Cardiac ventricle fibroblast (primary cell): ENCODE results near the gene ZNF341. TPM values are rescaled to one million over a fixed set of nuclear protein-coding genes. Genes with fewer than 3 reads are reported as not detected.

Experiments
- total RNA-seq: library from RNA; depleted of rRNA; stranded (reverse); fragments of >200 nt; gene quantifications from 2 replicates; pipeline ENCODE4 v1.2.3, GENCODE V29; 2015

ZNF341 gene
- total RNA-seq: 1.4 TPM in 2 replicates

GRCh38 chr20:33731693-33732165 lies at the start of gene ZNF341:
Gene ZNF341, plus strand, starts transcription at chr20:33731996. Its CDS starts 26 bp downstream, at chr20:33732022.

GRCh38 chr20:33686100-33686983 lies 45.5 kb upstream of the ZNF341 start, which contains the start of gene E2F1:
Gene E2F1, minus strand, starts transcription at chr20:33686385. Its CDS starts 121 bp downstream, at chr20:33686264.

GRCh38 chr20:33719989-33720709 lies 11.6 kb upstream of the ZNF341 start, which contains the start of gene PXMP4:
Gene PXMP4, minus strand, starts transcription at chr20:33720310. Its CDS starts 103 bp downstream, at chr20:33720207.

GRCh38 chr20:33810885-33811775 lies 79.3 kb downstream of the ZNF341 start, which contains the start of gene CHMP4B:
Gene CHMP4B, plus strand, starts transcription at chr20:33811348. Its CDS starts 121 bp downstream, at chr20:33811469.

Other genes starting within 250 kb of the ZNF341 start
- gene CBFA2T2, start 241.9 kb upstream of the ZNF341 start, total RNA-seq: 7.4 and 8.9 TPM in 2 replicates
- gene C20orf144, start 69.7 kb upstream of the ZNF341 start, total RNA-seq: not detected in 2 replicates
- gene ACTL10, start 65.1 kb upstream of the ZNF341 start, total RNA-seq: 2.1 and 2.2 TPM in 2 replicates
- 27.5 and 29.7 TPM in 2 replicates for gene NECAB3, start 57.6 kb upstream of the ZNF341 start, total RNA-seq
- 1.3 and 2.6 TPM in 2 replicates for gene E2F1, start 45.6 kb upstream of the ZNF341 start, total RNA-seq
- gene PXMP4, start 11.7 kb upstream of the ZNF341 start, total RNA-seq: 4.5 and 8.8 TPM in 2 replicates
- gene CHMP4B, start 79.4 kb downstream of the ZNF341 start, total RNA-seq: 64.1 and 64.3 TPM in 2 replicates